Mesendoderm (in vitro differentiated cells): ENCODE results near the gene TMEM63B.
"Not testable (repeated sequence)": the region's sequence is repeated elsewhere in the genome, so short reads cannot be mapped to it uniquely, and the experiment has no call there.

Experiments
- DNase-seq: peaks from one replicate; pipeline ENCODE4 v3.0.0; 2013
- H2AK5ac ChIP-seq: 2 replicates; pipeline ENCODE4 v1.6.1; 2013; ENCODE audit warnings: low read length, inconsistent platforms
- H2BK120ac ChIP-seq: 2 replicates; pipeline ENCODE4 v1.6.1; 2013; ENCODE audit warnings: low read depth, mild to moderate bottlenecking, low read length, moderate library complexity, mixed read lengths
- H2BK15ac ChIP-seq: replicated peaks from 2 replicates; pipeline ENCODE4 v1.6.1; 2013; ENCODE audit warnings: low read depth, mild to moderate bottlenecking, moderate library complexity
- H2BK5ac ChIP-seq: 2 replicates; pipeline ENCODE4 v1.6.1; 2013; ENCODE audit warnings: low read length, inconsistent platforms
- H3K18ac ChIP-seq: 2 replicates; pipeline ENCODE4 v1.6.1; 2013; ENCODE audit warnings: mild to moderate bottlenecking, low read length, mixed read lengths
- H3K23ac ChIP-seq: one replicate; pipeline ENCODE4 v1.6.1; 2013; ENCODE audit warnings: low read length
- H3K27ac ChIP-seq: 2 replicates; pipeline ENCODE4 v1.5.1; 2013; ENCODE audit warnings: low read depth, mild to moderate bottlenecking, inconsistent platforms, low read length, moderate library complexity
- H3K27me3 ChIP-seq: 2 replicates; pipeline ENCODE4 v1.6.1; 2013; ENCODE audit warnings: low read length, control low read depth, mild to moderate bottlenecking, inconsistent platforms; ENCODE audit not compliant: insufficient read depth, poor library complexity
- H3K36me3 ChIP-seq: 2 replicates; pipeline ENCODE4 v1.6.1; 2013; ENCODE audit warnings: low read length, inconsistent platforms; ENCODE audit not compliant: control insufficient read depth, insufficient read depth
- H3K4ac ChIP-seq: one replicate; pipeline ENCODE4 v1.6.1; 2013; ENCODE audit warnings: low read depth, mild to moderate bottlenecking, low read length, moderate library complexity
- H3K4me1 ChIP-seq: 2 replicates; pipeline ENCODE4 v1.6.1; 2013; ENCODE audit warnings: low read depth, low read length, inconsistent platforms; ENCODE audit not compliant: control insufficient read depth
- H3K4me2 ChIP-seq: 2 replicates; pipeline ENCODE4 v1.6.1; 2013; ENCODE audit warnings: low read length
- H3K4me3 ChIP-seq: 2 replicates; pipeline ENCODE4 v1.5.1; 2013; ENCODE audit warnings: mild to moderate bottlenecking, low read length
- H3K56ac ChIP-seq: one replicate; pipeline ENCODE4 v1.6.1; 2013; ENCODE audit warnings: low read length
- H3K79me1 ChIP-seq: 2 replicates; pipeline ENCODE4 v1.6.1; 2013; ENCODE audit warnings: low read length, inconsistent platforms
- H3K79me2 ChIP-seq: 2 replicates; pipeline ENCODE4 v1.6.1; 2013; ENCODE audit warnings: mild to moderate bottlenecking, low read length; ENCODE audit not compliant: control insufficient read depth, insufficient read depth
- H3K9ac ChIP-seq: 2 replicates; pipeline ENCODE4 v1.6.1; 2013; ENCODE audit warnings: low read length, inconsistent platforms
- H4K5ac ChIP-seq: one replicate; pipeline ENCODE4 v1.6.1; 2013; ENCODE audit warnings: low read length
- H4K8ac ChIP-seq: one replicate; pipeline ENCODE4 v1.6.1; 2013; ENCODE audit warnings: low read depth, mild to moderate bottlenecking, control low read depth, low read length, moderate library complexity
- WGBS: extraction: QIAGEN DNeasy Blood & Tissue Kit; methylation state at CpG from one replicate; pipeline ENCODE4 v1.1.7; 2013; ENCODE audit warnings: low lambda C conversion rate, missing lambda C conversion rate; ENCODE audit not compliant: insufficient coverage; ENCODE audit errors: extremely low coverage; 5-methylcytosine and 5-hydroxymethylcytosine counted together

TMEM63B gene

DNA sequence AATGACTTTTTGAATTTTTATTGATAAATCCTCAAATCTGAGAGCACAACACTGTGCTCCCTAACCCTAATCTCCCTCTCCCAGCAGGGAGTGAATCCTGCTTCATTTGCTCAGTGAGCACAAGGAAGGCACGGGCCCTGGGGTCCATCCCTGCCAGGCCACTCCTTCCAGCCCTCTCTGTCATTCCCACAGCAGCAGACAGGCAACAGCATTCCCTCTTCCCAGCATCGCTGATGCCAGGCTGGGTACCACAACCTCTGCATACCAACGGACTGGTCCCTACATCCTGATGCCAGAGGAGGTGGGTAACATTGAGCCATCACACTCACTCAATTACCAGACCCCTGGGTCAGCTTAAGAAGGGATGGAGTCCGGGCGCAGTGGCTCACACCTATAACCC is 34.3 kb upstream of the TMEM63B start:
- no peak for DNase-seq
- Histone ChIP-seq H4K8ac (no peak overlapping the region), H3K36me3 (peaks cover 2% of the 10 kb centered on the region), H3K79me2 (no peaks in the 10 kb centered on the region), H2AK5ac (no peak overlapping the region), H4K5ac (no peak overlapping the region), H3K4ac (no peak overlapping the region), H3K18ac (no peak overlapping the region), H3K4me3 (no peak overlapping the region), H3K27me3 (no peaks in the 10 kb centered on the region), H3K4me2 (no peak overlapping the region), H2BK5ac (no peak overlapping the region), H3K79me1 (no peaks in the 10 kb centered on the region), H3K23ac (no peak overlapping the region), H3K4me1 (no peaks in the 10 kb centered on the region), H2BK120ac (no peak overlapping the region), H3K27ac (no peak overlapping the region), H2BK15ac (no peak overlapping the region), H3K56ac (no peak overlapping the region), H3K9ac (no peak overlapping the region)
- WGBS: no CpG with 5 or more reads among the region's 5 CpGs

DNA sequence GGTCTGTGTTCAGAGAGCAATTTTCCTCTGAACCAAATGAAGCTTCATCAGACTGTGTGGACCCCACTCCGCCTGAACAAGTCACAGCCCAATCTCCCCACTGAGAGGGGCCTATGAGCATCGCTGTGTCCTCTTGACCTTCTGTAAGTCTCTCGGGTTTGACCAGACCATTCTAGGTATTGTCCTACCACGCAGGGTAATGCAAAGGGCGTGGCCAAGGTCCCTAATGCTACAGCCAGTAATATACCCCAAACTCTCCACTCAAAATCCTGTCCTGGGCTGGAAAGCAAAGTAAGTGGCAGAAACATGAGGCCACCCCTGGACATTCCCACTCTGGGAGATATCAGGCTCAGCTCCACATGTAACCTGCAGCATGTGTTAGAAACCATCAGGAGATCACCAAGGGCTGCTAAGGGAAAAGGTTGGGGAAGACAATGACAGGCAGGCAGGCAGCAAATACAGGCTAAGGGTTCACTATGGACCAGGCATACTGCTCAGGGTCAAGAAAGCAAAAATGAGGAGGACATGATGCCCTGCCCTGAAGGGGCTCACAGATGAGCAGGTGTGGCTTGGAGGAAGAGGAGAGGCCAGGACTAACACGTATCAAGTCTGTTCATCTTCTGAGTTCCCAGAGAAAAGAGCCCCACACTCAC is 33.5 kb upstream of the TMEM63B start:
- no peak overlapping the region for H3K4me3 ChIP-seq
- peaks cover 2% of the 10 kb centered on the region for H3K36me3 ChIP-seq
- no peaks in the 10 kb centered on the region for H3K4me1 ChIP-seq
- no peak overlapping the region for H4K8ac ChIP-seq
- H3K23ac ChIP-seq: no peak overlapping the region
- H3K4ac ChIP-seq: no peak overlapping the region
- no peak overlapping the region for H2BK15ac ChIP-seq
- no CpG with 5 or more reads among the region's 6 CpGs for WGBS
- no peak overlapping the region for H3K27ac ChIP-seq
- no peak overlapping the region for H3K18ac ChIP-seq
- DNase-seq: no peak
- no peak overlapping the region for H4K5ac ChIP-seq
- no peaks in the 10 kb centered on the region for H3K27me3 ChIP-seq
- H2AK5ac ChIP-seq: no peak overlapping the region
- no peak overlapping the region for H2BK120ac ChIP-seq
- no peak overlapping the region for H3K9ac ChIP-seq
- H3K4me2 ChIP-seq: no peak overlapping the region
- no peaks in the 10 kb centered on the region for H3K79me2 ChIP-seq
- no peaks in the 10 kb centered on the region for H3K79me1 ChIP-seq
- no peak overlapping the region for H2BK5ac ChIP-seq
- no peak overlapping the region for H3K56ac ChIP-seq

DNA sequence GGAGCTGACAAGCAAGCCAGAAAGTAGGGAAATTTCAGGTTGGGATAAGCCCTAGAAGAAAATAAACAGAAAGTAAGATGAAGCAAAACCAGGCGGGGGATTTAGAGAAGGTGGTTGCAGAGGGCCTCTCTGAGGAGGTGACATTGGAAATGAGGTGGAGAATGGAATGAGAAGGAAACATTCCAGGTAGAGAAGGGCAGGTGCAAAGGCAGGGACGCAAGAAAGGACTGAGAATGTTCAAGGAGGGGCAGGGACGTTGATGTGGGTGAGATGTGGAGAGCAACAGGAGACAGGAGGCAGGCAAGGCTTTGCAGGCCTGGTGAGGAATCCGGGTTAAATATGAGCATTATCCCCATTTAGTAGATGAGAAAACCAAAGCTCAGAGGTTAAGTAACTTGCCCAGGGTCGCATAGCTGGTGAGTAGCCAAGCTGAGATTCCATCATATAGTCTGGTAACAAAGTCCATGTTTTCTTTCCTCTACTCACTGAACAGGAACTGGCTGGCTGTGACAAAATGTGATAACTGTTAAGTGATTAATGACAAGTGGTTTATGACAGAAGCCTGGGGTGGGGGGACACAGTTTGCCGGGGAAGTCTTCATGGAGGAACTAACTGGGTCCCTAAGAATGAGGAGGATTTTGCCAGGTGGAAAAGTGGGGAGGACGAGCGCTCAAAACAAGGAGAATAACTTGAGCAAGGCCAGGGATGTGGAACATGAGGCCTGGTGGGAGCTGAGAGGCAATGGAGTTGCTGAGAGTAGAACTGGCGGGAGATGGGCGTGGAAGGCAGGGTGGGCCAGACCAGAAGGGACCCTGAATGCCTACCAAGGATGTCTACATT is 32.7 kb upstream of the TMEM63B start:
- no peak overlapping the region for H3K4me3 ChIP-seq
- H3K36me3 ChIP-seq: peaks cover 2% of the 10 kb centered on the region
- WGBS: no CpG with 5 or more reads among the region's 10 CpGs

DNA sequence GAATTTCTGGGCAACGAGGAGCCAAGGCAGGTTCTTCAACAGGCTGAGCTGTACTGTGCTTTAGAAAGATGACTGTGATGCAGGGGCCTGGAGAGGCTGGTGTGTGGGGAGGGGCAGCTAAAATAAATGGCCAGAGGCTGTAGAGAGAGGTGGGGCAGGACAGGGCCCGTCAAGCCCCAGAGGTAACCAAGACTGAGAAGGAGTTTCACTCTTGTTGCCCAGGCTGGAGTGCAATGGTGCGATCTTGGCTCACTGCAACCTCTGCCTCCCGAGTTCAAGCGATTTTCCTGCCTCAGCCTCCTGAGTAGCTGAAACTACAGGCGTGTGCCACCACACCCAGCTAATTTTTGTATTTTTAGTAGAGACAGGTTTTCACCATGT is 32.1 kb upstream of the TMEM63B start:
- not testable (repeated sequence) for H4K8ac ChIP-seq, H3K79me1 ChIP-seq, H3K18ac ChIP-seq, H3K4ac ChIP-seq, H4K5ac ChIP-seq, DNase-seq, H3K4me3 ChIP-seq, H2BK15ac ChIP-seq, H2BK120ac ChIP-seq, H3K9ac ChIP-seq, H2BK5ac ChIP-seq, H3K79me2 ChIP-seq, H3K27me3 ChIP-seq, H3K23ac ChIP-seq, H2AK5ac ChIP-seq, H3K4me2 ChIP-seq, H3K4me1 ChIP-seq, H3K27ac ChIP-seq, H3K56ac ChIP-seq, H3K36me3 ChIP-seq
- no CpG with 5 or more reads among the region's 6 CpGs for WGBS

More for the DNA sequence above, 32.7 kb upstream of the TMEM63B start:
- Histone ChIP-seq H3K9ac (no peak overlapping the region), H3K23ac (no peak overlapping the region), H3K27ac (no peak overlapping the region), H3K79me1 (no peaks in the 10 kb centered on the region), H3K79me2 (no peaks in the 10 kb centered on the region), H2BK5ac (no peak overlapping the region), H3K56ac (no peak overlapping the region), H2BK120ac (no peak overlapping the region), H3K27me3 (no peaks in the 10 kb centered on the region), H2BK15ac (no peak overlapping the region), H2AK5ac (no peak overlapping the region), H3K4me2 (no peak overlapping the region), H3K18ac (no peak overlapping the region), H3K4me1 (no peaks in the 10 kb centered on the region), H3K4ac (no peak overlapping the region), H4K5ac (no peak overlapping the region), H4K8ac (no peak overlapping the region)
- DNase-seq: no peak

DNA sequence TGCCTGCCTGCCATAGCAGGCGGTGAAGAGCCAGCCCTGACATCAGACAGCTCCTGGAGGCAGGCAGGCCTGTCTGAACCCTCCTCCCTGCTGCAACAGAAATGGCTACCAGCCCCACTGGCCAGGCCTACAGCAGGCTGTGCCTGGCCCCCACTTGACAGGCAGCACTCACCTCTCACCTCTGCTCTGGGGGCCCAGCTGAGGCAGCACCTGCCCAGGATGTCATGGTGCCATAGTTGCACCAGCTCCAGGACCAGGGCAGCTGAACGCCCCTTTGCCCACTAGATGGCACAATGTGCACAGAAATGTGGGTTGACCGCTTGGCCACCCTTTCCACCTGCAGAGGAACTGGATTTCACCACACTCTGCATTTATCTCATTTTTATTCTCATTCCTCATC is 30.7 kb upstream of the TMEM63B start:
- H3K4me2 ChIP-seq: no peak overlapping the region

More for the DNA sequence above, 30.7 kb upstream of the TMEM63B start:
- no peak overlapping the region for H3K4ac ChIP-seq
- no peaks in the 10 kb centered on the region for H3K79me2 ChIP-seq
- no peak overlapping the region for H2BK15ac ChIP-seq
- no peak overlapping the region for H2AK5ac ChIP-seq
- no peaks in the 10 kb centered on the region for H3K79me1 ChIP-seq
- peaks cover 2% of the 10 kb centered on the region for H3K36me3 ChIP-seq
- no peak overlapping the region for H3K27ac ChIP-seq
- H3K18ac ChIP-seq: no peak overlapping the region
- H3K23ac ChIP-seq: no peak overlapping the region
- no peak overlapping the region for H4K5ac ChIP-seq
- peak; percentile 60 for DNase-seq
- H3K9ac ChIP-seq: no peak overlapping the region
- no peaks in the 10 kb centered on the region for H3K27me3 ChIP-seq
- no peak overlapping the region for H2BK120ac ChIP-seq
- no CpG with 5 or more reads among the region's 3 CpGs for WGBS
- H3K4me1 ChIP-seq: no peaks in the 10 kb centered on the region
- H2BK5ac ChIP-seq: no peak overlapping the region
- no peak overlapping the region for H3K4me3 ChIP-seq
- H4K8ac ChIP-seq: no peak overlapping the region
- no peak overlapping the region for H3K56ac ChIP-seq
